Measurements from ENCODE around the gene KATNB1.

DNA sequence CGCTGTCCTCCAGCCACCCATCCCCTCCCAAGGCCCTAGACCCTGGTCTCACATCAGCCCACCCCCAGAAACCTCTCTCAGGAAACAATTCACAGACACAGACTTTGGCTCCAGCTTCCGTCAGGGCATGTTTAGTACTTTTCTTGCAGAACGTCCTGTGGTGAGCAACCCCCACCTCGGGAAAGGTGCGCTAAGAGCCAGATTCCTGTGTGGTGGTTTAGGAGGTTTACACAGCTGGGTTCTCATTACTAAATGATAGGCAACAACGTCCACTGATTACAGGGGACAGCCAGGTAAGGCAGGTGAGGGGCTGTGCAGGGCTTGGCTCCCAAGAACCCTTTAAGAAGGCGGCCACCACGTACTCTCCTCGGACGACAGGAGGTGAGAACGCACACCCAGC lies 37.4 kb downstream of the KATNB1 start:
- TF ChIP-seq, protein P1, sequence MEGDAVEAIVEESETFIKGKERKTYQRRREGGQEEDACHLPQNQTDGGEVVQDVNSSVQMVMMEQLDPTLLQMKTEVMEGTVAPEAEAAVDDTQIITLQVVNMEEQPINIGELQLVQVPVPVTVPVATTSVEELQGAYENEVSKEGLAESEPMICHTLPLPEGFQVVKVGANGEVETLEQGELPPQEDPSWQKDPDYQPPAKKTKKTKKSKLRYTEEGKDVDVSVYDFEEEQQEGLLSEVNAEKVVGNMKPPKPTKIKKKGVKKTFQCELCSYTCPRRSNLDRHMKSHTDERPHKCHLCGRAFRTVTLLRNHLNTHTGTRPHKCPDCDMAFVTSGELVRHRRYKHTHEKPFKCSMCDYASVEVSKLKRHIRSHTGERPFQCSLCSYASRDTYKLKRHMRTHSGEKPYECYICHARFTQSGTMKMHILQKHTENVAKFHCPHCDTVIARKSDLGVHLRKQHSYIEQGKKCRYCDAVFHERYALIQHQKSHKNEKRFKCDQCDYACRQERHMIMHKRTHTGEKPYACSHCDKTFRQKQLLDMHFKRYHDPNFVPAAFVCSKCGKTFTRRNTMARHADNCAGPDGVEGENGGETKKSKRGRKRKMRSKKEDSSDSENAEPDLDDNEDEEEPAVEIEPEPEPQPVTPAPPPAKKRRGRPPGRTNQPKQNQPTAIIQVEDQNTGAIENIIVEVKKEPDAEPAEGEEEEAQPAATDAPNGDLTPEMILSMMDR (IDR thresholded peaks at IDR 0.05), result no peak
- no peak for TF ChIP-seq POLR2A (IDR thresholded peaks at IDR 0.05)
